Heart left ventricle (tissue), 13 donors: Measurements from ENCODE around the gene MAGIX.

Experiments used
- POLR2A ChIP-seq, 2 donors: fragments of 450-650 bp; IDR thresholded peaks; one replicate each; pipeline ENCODE4 v1.6.1; 2017; ENCODE audit warnings: antibody characterized with exemption in 2 of 2, mild to moderate bottlenecking in 2 of 2, moderate library complexity in 2 of 2
- TF ChIP-seq, protein P1 (sequence below), 12 donors: fragments of 200-600 bp; sonication (generic) in 4 of 12; IDR thresholded peaks; one replicate each; pipeline versions ENCODE4 v1.5.0 to v1.8.0; 2018 to 2022; ENCODE audit warnings: antibody characterized with exemption in 12 of 12, mild to moderate bottlenecking in 5 of 12
- donor health status: ischemic (EF 13 %, LVEDD 7.1; RV severe dilation, severe dysfunction).
- donor health status: DM: no; HTN: yes; CAD: no.
- donor health status: DM: no; HTN: no; CAD: no.
- donor health status: ischemic (EF 25% LVEDD 6.9; RV normal size, moderate dysfunction).
- donor health status: ischemic (EF 25% LVEDD 5.7; RV mildly dilated, moderate dysfunction).
- donor health status: ischemic (EF 35%, LVEDD 5.7; RV mildly dilated, moderate dysfunction).
- donor health status: nonischemic (EF 11% LVEDD 7.7; RV severe dilation, severe dysfunction).
- donor health status: DM: yes; HTN: yes; CAD: no.
- donor health status: PGD.
- donor health status: ischemic (EF 29% LVEDD 5.4; RV normal size, mild dysfunction).
- donor health status: nonischemic (EF 23%, LVEDD 6.1; RV moderate dilation, normal function).

- TF ChIP-seq POLR2A (IDR thresholded peaks at IDR 0.05), result no peak
- TF ChIP-seq, protein P1, sequence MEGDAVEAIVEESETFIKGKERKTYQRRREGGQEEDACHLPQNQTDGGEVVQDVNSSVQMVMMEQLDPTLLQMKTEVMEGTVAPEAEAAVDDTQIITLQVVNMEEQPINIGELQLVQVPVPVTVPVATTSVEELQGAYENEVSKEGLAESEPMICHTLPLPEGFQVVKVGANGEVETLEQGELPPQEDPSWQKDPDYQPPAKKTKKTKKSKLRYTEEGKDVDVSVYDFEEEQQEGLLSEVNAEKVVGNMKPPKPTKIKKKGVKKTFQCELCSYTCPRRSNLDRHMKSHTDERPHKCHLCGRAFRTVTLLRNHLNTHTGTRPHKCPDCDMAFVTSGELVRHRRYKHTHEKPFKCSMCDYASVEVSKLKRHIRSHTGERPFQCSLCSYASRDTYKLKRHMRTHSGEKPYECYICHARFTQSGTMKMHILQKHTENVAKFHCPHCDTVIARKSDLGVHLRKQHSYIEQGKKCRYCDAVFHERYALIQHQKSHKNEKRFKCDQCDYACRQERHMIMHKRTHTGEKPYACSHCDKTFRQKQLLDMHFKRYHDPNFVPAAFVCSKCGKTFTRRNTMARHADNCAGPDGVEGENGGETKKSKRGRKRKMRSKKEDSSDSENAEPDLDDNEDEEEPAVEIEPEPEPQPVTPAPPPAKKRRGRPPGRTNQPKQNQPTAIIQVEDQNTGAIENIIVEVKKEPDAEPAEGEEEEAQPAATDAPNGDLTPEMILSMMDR (IDR thresholded peaks at IDR 0.05), result no peak
Measured at GRCh38 chrX:49178537-49178936, 16.0 kb downstream of the MAGIX start.
